ENCODE results near the gene ADAMTS13.

- no peak for TF ChIP-seq CTCF (IDR thresholded peaks at IDR 0.05)
- TF ChIP-seq EZH2phosphoT487 (IDR thresholded peaks at IDR 0.05) = no peak
These were observed 52.0 kb downstream of the ADAMTS13 start for GRCh38 chr9:133474215-133474614.
